PC-9 (cell line): ENCODE data around the gene KRT6C. TPM values are rescaled to one million over a fixed set of nuclear protein-coding genes. Genes with fewer than 3 reads are reported as not detected.

ENCODE experiments used
- BruUV-seq: library from RNA; stranded (reverse); fragments of 400-500 nt; replicated peaks from 2 replicates; lab custom pipeline; 2021; lab: Mats Ljungman, UMichigan
- CTCF ChIA-PET: fragments of 300-600 bp; sonication (Branson Sonifier 250); formaldehyde crosslinking; loops from one replicate; lab custom pipeline; 2022; ENCODE audit warnings: antibody characterized with exemption; lab: Charles Lee
- POLR2A ChIA-PET: fragments of 300-600 bp; sonication (Branson Sonifier 250); formaldehyde crosslinking; loops from one replicate; lab custom pipeline; 2022; ENCODE audit warnings: antibody characterized with exemption; ENCODE audit not compliant: unreplicated experiment; lab: Charles Lee
- DNase-seq, 2 experiments: peaks; one replicate each; pipeline versions ENCODE4 v3.0.0 to v3.0.0-alpha.2; 2015 to 2022; ENCODE audit warnings: mixed read lengths in 1 of 2
- H2AFZ ChIP-seq: fragments of 200-600 bp; sonication (generic); 2 replicates; pipeline ENCODE4 v1.8.1; 2017; ENCODE audit warnings: antibody characterized with exemption
- H3F3A ChIP-seq: fragments of 200-600 bp; sonication (generic); 2 replicates; pipeline ENCODE4 v1.8.1; 2017; ENCODE audit warnings: antibody characterized with exemption, mild to moderate bottlenecking, low read depth; ENCODE audit not compliant: insufficient read depth
- H3K27ac ChIP-seq: fragments of 200-600 bp; sonication (generic); 2 replicates; pipeline ENCODE4 v1.6.1; 2016; ENCODE audit warnings: mixed run types
- H3K27me3 ChIP-seq: fragments of 200-600 bp; sonication (generic); 2 replicates; pipeline ENCODE4 v1.6.1; 2016; ENCODE audit warnings: low read depth, mixed run types; ENCODE audit not compliant: insufficient read depth
- H3K36me3 ChIP-seq: fragments of 200-600 bp; sonication (generic); 2 replicates; pipeline ENCODE4 v1.6.1; 2016; ENCODE audit warnings: low read depth, mixed run types
- H3K4me1 ChIP-seq: fragments of 200-600 bp; sonication (generic); replicated peaks from 2 replicates; pipeline ENCODE4 v1.6.1; 2016; ENCODE audit warnings: mixed run types; ENCODE audit not compliant: insufficient read depth
- H3K4me2 ChIP-seq: fragments of 200-600 bp; sonication (generic); 2 replicates; pipeline ENCODE4 v1.6.1; 2017; ENCODE audit warnings: mixed run types
- H3K4me3 ChIP-seq: fragments of 200-600 bp; sonication (generic); 2 replicates; pipeline ENCODE4 v1.6.1; 2016; ENCODE audit warnings: mixed run types
- H3K79me2 ChIP-seq: fragments of 200-600 bp; sonication (generic); 2 replicates; pipeline ENCODE4 v1.6.1; 2017; ENCODE audit warnings: low read depth, mixed run types
- H3K9me2 ChIP-seq: fragments of 200-600 bp; sonication (generic); 2 replicates; pipeline ENCODE4 v1.8.1; 2017; ENCODE audit warnings: mild to moderate bottlenecking; ENCODE audit not compliant: insufficient read depth
- H3K9me3 ChIP-seq: fragments of 200-600 bp; sonication (generic); 2 replicates; pipeline ENCODE4 v1.8.1; 2016; ENCODE audit warnings: low read depth; ENCODE audit not compliant: insufficient read depth
- H4K20me1 ChIP-seq: fragments of 200-600 bp; sonication (generic); 2 replicates; pipeline ENCODE4 v1.8.1; 2017; ENCODE audit not compliant: insufficient read depth
- CTCF ChIP-seq: fragments of 200-600 bp; sonication (generic); conservative IDR thresholded peaks from 2 replicates; pipeline ENCODE4 v1.6.1; 2017; ENCODE audit warnings: mixed run types, antibody characterized with exemption, mild to moderate bottlenecking, moderate library complexity
- EZH2 ChIP-seq: fragments of 200-600 bp; sonication (generic); IDR thresholded peaks from 2 replicates; pipeline ENCODE4 v1.8.0; 2017; ENCODE audit warnings: antibody characterized with exemption, low read depth
- intact Hi-C: fragments of 100-400 bp; cut with micrococcal nuclease; formaldehyde crosslinking; loops from one replicate; pipeline ENCODE4 v1.10.0; 2022; ENCODE audit not compliant: unreplicated experiment
- total RNA-seq: library from RNA; stranded (reverse); gene quantifications from 2 replicates; pipeline ENCODE4 v1.2.3, GENCODE V29; 2021

KRT6C gene
- total RNA-seq, 1 experiment from 2014 or later: not detected

- H3K27ac ChIP-seq: peak overlapping the region; percentile 97
- no peaks in the 10 kb centered on the region for H3K9me2 ChIP-seq
- H3K4me3 ChIP-seq: no peak overlapping the region
- BruUV-seq: no TSS peak
- no peaks in the 10 kb centered on the region for H4K20me1 ChIP-seq
- H3F3A ChIP-seq: peaks cover 69% of the 10 kb centered on the region
- H3K9me3 ChIP-seq: no peaks in the 10 kb centered on the region
- ChIA-PET CTCF (interaction anchor here (0.6 to 1.4 kb wide), 4 partner anchors 45 to 555 kb away, joined by 3 to 9 read pairs (median 4); no protein-coding TSS in a partner anchor), POLR2A (interaction anchor here (0.5 to 0.7 kb wide), 3 partner anchors 292 to 433 kb away, joined by 3 to 7 read pairs (median 4); no protein-coding TSS in a partner anchor)
- H3K4me2 ChIP-seq: peak overlapping the region; percentile 69
- H3K36me3 ChIP-seq: no peaks in the 10 kb centered on the region
- H3K27me3 ChIP-seq: no peaks in the 10 kb centered on the region
- no peaks in the 10 kb centered on the region for H3K79me2 ChIP-seq
- H2AFZ ChIP-seq: no peak overlapping the region
- TF ChIP-seq CTCF: no peak
- no peak for TF ChIP-seq EZH2
- intact Hi-C loops: loop anchor here (1.0 to 5.0 kb wide), 3 partner anchors 44 to 294 kb away; no protein-coding TSS in a partner anchor
- H3K4me1 ChIP-seq: peaks cover 92% of the 10 kb centered on the region
- DNase-seq: peak; percentile 46 to 89
Measured at GRCh38 chr12:52440821-52441319, 32.7 kb downstream of the KRT6C start.

GRCh38 chr12:52439845-52440244 lies 33.8 kb downstream of the KRT6C start:
- POLR2A ChIA-PET: interaction anchor here (0.5 to 0.6 kb wide), 3 partner anchors 69 to 506 kb away, joined by 4 to 10 read pairs (median 7); no protein-coding TSS in a partner anchor
- Histone ChIP-seq H3K4me1 (peaks cover 98% of the 10 kb centered on the region), H3K9me2 (no peaks in the 10 kb centered on the region), H3K27ac (peak overlapping the region; percentile 97), H3K27me3 (no peaks in the 10 kb centered on the region), H4K20me1 (no peaks in the 10 kb centered on the region), H3K79me2 (no peaks in the 10 kb centered on the region), H2AFZ (no peak overlapping the region), H3F3A (peaks cover 76% of the 10 kb centered on the region), H3K9me3 (no peaks in the 10 kb centered on the region), H3K4me3 (no peak overlapping the region), H3K4me2 (peak overlapping the region; percentile 69), H3K36me3 (no peaks in the 10 kb centered on the region)
- CTCF ChIA-PET: interaction anchor here (1.4 kb wide), 1 partner anchor 44 kb away, joined by 5 read pairs; no protein-coding TSS in a partner anchor
- TF ChIP-seq CTCF: no peak
- no peak for TF ChIP-seq EZH2
- intact Hi-C loops: loop anchor here (5.0 kb wide), 2 partner anchors 43 to 293 kb away; no protein-coding TSS in a partner anchor
- BruUV-seq: no TSS peak
- DNase-seq: peak in 1 of 2 experiments; percentile 58

- TF ChIP-seq CTCF (no peak), EZH2 (no peak)
- Histone ChIP-seq H3K27me3 (no peaks in the 10 kb centered on the region), H3K4me3 (no peak overlapping the region), H3K36me3 (no peaks in the 10 kb centered on the region), H2AFZ (no peak overlapping the region), H3F3A (peaks cover 73% of the 10 kb centered on the region), H3K9me2 (no peaks in the 10 kb centered on the region), H3K9me3 (no peaks in the 10 kb centered on the region), H4K20me1 (no peaks in the 10 kb centered on the region), H3K27ac (peak overlapping the region; percentile 97; the same call in 1 of the 2 replicates), H3K79me2 (no peaks in the 10 kb centered on the region), H3K4me1 (peaks cover 97% of the 10 kb centered on the region), H3K4me2 (peak overlapping the region; percentile 69)
- BruUV-seq: no TSS peak
- intact Hi-C loops: no loop called here
- no peak for DNase-seq
- CTCF ChIA-PET: no interaction called here
- POLR2A ChIA-PET: interaction anchor here (0.6 kb wide), 2 partner anchors 150 to 506 kb away, joined by 7 to 10 read pairs; no protein-coding TSS in a partner anchor
Measured at GRCh38 chr12:52439420-52439819, 34.2 kb downstream of the KRT6C start.
